Body of pancreas (tissue), 4 donors: ENCODE results near the gene FANCD2.

Source experiments
- CTCF ChIP-seq, 7 experiments: fragments of 450-650 bp in 4 of 7; fragments of 200-600 bp in 3 of 7; sonication (generic) in 3 of 7; IDR thresholded peaks; one replicate each; pipeline ENCODE4 v1.5.1; 2016 to 2019; ENCODE audit warnings: antibody characterized with exemption in 7 of 7
- POLR2A ChIP-seq, 3 donors: fragments of 450-650 bp; IDR thresholded peaks; one replicate each; pipeline ENCODE4 v1.6.1; 2016; ENCODE audit warnings: antibody characterized with exemption in 3 of 3, mild to moderate bottlenecking in 2 of 3

DNA sequence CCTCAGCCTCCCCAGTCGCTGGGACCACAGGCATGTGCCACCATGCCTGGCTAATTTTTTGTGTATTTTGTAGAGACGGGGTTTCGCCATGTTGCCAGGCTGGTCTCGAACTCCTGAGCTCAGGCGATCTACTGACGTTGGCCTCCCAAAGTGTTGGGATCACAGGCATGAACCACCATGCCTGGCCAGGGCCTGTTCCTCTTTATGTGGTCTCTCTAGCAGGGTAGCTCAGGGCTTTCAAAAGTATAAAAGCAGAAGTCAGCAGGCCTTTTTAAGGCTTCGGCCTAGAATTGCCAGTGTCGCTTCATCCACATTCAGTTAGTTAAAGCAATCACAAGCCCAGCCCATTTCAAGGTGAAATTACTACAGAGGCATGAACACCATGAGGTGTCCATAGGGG is 123.0 kb downstream of the FANCD2 start:
- TF ChIP-seq CTCF (IDR thresholded peaks at IDR 0.05) (no peak), POLR2A (IDR thresholded peaks at IDR 0.05) (no peak)
